ENCODE data around the gene E2F1. TPM values are rescaled to one million over a fixed set of nuclear protein-coding genes. Genes with fewer than 3 reads are reported as not detected.

E2F1 gene
- total RNA-seq, 2 donors from 2014 or later, result 4.6 to 23.3 TPM

DNA sequence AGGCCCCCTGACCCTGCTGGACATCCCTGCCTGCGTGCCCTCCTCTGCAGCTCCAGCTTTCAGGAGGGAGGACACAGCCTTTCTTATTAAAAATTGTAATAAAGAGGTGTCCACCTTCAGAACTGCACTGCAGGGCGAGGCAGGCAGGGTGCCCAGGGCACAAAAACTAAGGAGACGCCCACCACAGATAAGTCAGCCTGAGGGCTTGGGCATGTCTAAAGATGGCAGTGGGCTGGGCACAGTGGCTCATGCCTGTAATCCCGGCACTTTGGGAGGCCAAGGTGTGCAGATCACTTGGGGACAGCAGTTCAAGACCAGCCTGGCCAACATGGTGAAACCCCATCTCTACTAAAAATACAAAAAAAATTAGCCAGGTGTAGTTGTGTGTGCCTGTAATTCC, 31.0 kb downstream of the E2F1 start:
- no peak for DNase-seq
- no peaks in the 10 kb centered on the region for H3K27me3 ChIP-seq
- no peaks in the 10 kb centered on the region for H3K9me3 ChIP-seq
- H3K27ac ChIP-seq, result peak overlapping the region; percentile 8
- H3K36me3 ChIP-seq, result no peaks in the 10 kb centered on the region
- H3K4me3 ChIP-seq, result no peak overlapping the region
- H3K9ac ChIP-seq (ENCODE audit: low read depth in 2 of 2, low read length in 2 of 2), result no peak overlapping the region
- H3K4me1 ChIP-seq, result peaks cover 6% of the 10 kb centered on the region
- intact Hi-C loops (cut with DNase I), result no loop called here
- TF ChIP-seq CTCF (IDR thresholded peaks at IDR 0.05), result no peak

DNA sequence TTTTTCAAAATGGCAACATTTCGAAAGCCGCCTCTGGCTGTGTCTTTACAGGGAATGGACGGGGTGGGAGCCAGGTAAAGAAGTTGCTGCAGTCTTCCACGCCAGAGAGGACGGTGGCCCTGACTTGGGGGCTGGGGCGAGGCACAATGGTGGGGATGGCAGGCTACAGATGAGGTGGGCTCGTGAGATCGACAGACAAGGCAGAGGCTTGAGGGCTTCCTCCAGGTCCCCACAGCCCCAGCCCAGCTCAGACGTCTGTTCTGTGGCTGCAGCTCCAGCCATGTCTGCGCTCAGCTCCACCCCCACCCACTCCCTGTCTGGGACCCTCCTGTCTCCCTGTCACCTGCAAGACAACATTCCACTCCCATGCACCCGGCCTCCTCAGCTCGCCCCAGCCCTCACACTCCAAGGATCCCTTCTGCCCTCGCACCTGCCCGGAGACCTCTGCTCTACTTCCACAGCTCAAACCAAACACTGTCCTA, 31.5 kb downstream of the E2F1 start:
- H3K36me3 ChIP-seq, result no peaks in the 10 kb centered on the region
- H3K4me3 ChIP-seq, result no peak overlapping the region
- intact Hi-C loops (cut with DNase I), result loop anchor here (5.0 kb wide), 1 partner anchor 197 kb away; no protein-coding TSS in a partner anchor
- TF ChIP-seq CTCF (IDR thresholded peaks at IDR 0.05), result no peak
- no peaks in the 10 kb centered on the region for H3K9me3 ChIP-seq
- peak overlapping the region in 1 of 2 donors; percentile 61 for H3K9ac ChIP-seq (ENCODE audit: low read depth in 2 of 2, low read length in 2 of 2)
- H3K27ac ChIP-seq, result peak overlapping the region; percentile 8
- no peaks in the 10 kb centered on the region for H3K27me3 ChIP-seq
- peaks cover 6% of the 10 kb centered on the region for H3K4me1 ChIP-seq
- DNase-seq, result no peak

- no peak overlapping the region for H3K4me3 ChIP-seq
- H3K27me3 ChIP-seq, result no peaks in the 10 kb centered on the region
- H3K9me3 ChIP-seq, result no peaks in the 10 kb centered on the region
- H3K36me3 ChIP-seq, result no peaks in the 10 kb centered on the region
- peak; percentile 94 for DNase-seq
- intact Hi-C loops (cut with DNase I), result loop anchor here (5.0 kb wide), 1 partner anchor 197 kb away; no protein-coding TSS in a partner anchor
- H3K9ac ChIP-seq (ENCODE audit: low read depth in 2 of 2, low read length in 2 of 2), result peak overlapping the region in 1 of 2 donors; percentile 61
- TF ChIP-seq CTCF (IDR thresholded peaks at IDR 0.05), result no peak
- peak overlapping the region; percentile 23 for H3K27ac ChIP-seq
- peaks cover 6% of the 10 kb centered on the region for H3K4me1 ChIP-seq
These were observed 32.1 kb downstream of the E2F1 start for GRCh38 chr20:33653900-33654596.

- Histone ChIP-seq H3K36me3 (no peaks in the 10 kb centered on the region), H3K4me1 (peaks cover 6% of the 10 kb centered on the region), H3K9me3 (no peaks in the 10 kb centered on the region), H3K27ac (peak overlapping the region; percentile 23), H3K9ac (ENCODE audit: low read depth in 2 of 2, low read length in 2 of 2) (peak overlapping the region in 1 of 2 donors; percentile 61), H3K27me3 (no peaks in the 10 kb centered on the region), H3K4me3 (no peak overlapping the region)
- intact Hi-C loops (cut with DNase I), result loop anchor here (5.0 kb wide), 1 partner anchor 196 kb away; no protein-coding TSS in a partner anchor
- DNase-seq, result peak; percentile 73
- TF ChIP-seq CTCF (IDR thresholded peaks at IDR 0.05), result peak; percentile 84
These were observed 32.8 kb downstream of the E2F1 start for GRCh38 chr20:33653218-33653899.

DNA sequence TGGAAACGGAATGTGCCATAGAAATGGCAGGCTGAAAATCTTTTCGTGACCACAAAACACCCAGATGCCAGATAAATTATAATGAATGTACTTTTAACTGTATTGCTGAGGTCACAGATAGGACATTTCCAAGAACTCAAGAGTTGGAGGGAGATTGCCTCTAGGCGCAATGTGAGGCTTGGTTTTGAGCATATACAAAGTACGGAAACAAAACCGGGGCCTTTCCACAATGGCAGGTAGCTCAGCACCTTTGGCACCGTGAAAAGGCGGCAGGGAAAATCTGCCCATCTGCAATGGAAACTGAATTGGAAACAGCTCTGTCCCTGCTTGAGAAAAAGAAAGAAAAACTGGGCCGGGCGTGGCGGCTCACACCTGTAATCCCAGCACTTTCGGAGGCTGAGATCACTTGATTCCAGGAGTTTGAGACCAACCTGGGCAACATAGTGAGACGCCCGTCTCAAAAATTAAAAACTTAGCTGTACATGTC, 34.6 kb downstream of the E2F1 start:
- H3K27ac ChIP-seq, result no peak overlapping the region
- intact Hi-C loops (cut with DNase I), result loop anchor here (5.0 kb wide), 1 partner anchor 194 kb away; no protein-coding TSS in a partner anchor
- H3K4me1 ChIP-seq, result peaks cover 6% of the 10 kb centered on the region
- peak; percentile 31 for DNase-seq
- H3K9ac ChIP-seq (ENCODE audit: low read depth in 2 of 2, low read length in 2 of 2), result no peak overlapping the region
- no peak overlapping the region for H3K4me3 ChIP-seq
- no peaks in the 10 kb centered on the region for H3K9me3 ChIP-seq
- H3K36me3 ChIP-seq, result no peaks in the 10 kb centered on the region
- no peaks in the 10 kb centered on the region for H3K27me3 ChIP-seq
- TF ChIP-seq CTCF (IDR thresholded peaks at IDR 0.05), result no peak

Measured in colonic mucosa (tissue), 4 donors.